ENCODE data around the gene MATK. TPM values are rescaled to one million over a fixed set of nuclear protein-coding genes. Genes with fewer than 3 reads are reported as not detected.

Gene MATK
- total RNA-seq, 1 donor from 2014 or later: not detected

DNA sequence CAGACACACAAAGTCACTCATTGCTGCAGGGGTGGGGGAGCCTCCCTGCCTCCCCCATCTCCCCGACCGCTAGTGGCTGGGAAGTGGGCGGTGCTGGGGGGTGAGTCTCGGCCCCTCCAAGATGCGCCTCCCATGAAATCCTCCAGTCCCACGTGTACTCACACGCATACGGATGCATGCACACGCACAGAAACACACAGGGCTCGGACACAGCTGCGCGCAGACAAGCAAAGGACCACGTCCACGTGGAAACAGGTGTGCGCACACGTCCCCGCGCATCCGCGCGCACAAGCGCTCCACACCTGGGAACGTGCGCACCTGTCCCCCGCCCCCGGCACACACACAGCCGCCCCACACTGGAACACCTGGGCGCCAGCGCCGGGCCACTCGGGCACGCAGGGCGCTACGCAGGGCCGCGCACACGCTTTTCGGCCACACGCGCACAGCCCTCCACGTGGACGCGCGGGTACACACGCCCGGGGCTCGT, 687 bp downstream of the MATK start:
- peaks cover 78% of the 10 kb centered on the region for H3K27me3 Mint-ChIP-seq (ENCODE audit: low read depth)
- H3K27ac Mint-ChIP-seq (ENCODE audit: unreplicated experiment): no peak overlapping the region
- TF ChIP-seq, protein P1, sequence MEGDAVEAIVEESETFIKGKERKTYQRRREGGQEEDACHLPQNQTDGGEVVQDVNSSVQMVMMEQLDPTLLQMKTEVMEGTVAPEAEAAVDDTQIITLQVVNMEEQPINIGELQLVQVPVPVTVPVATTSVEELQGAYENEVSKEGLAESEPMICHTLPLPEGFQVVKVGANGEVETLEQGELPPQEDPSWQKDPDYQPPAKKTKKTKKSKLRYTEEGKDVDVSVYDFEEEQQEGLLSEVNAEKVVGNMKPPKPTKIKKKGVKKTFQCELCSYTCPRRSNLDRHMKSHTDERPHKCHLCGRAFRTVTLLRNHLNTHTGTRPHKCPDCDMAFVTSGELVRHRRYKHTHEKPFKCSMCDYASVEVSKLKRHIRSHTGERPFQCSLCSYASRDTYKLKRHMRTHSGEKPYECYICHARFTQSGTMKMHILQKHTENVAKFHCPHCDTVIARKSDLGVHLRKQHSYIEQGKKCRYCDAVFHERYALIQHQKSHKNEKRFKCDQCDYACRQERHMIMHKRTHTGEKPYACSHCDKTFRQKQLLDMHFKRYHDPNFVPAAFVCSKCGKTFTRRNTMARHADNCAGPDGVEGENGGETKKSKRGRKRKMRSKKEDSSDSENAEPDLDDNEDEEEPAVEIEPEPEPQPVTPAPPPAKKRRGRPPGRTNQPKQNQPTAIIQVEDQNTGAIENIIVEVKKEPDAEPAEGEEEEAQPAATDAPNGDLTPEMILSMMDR (conservative IDR thresholded peaks at IDR 0.05): no peak
- no peak overlapping the region for H3K4me3 Mint-ChIP-seq
- peaks cover 8% of the 10 kb centered on the region for H3K9me3 Mint-ChIP-seq
- no peak for DNase-seq (ENCODE audit: low read depth, low spot score)
- H3K36me3 Mint-ChIP-seq (ENCODE audit: low read depth): no peaks in the 10 kb centered on the region
- H3K4me1 Mint-ChIP-seq: no peaks in the 10 kb centered on the region

DNA sequence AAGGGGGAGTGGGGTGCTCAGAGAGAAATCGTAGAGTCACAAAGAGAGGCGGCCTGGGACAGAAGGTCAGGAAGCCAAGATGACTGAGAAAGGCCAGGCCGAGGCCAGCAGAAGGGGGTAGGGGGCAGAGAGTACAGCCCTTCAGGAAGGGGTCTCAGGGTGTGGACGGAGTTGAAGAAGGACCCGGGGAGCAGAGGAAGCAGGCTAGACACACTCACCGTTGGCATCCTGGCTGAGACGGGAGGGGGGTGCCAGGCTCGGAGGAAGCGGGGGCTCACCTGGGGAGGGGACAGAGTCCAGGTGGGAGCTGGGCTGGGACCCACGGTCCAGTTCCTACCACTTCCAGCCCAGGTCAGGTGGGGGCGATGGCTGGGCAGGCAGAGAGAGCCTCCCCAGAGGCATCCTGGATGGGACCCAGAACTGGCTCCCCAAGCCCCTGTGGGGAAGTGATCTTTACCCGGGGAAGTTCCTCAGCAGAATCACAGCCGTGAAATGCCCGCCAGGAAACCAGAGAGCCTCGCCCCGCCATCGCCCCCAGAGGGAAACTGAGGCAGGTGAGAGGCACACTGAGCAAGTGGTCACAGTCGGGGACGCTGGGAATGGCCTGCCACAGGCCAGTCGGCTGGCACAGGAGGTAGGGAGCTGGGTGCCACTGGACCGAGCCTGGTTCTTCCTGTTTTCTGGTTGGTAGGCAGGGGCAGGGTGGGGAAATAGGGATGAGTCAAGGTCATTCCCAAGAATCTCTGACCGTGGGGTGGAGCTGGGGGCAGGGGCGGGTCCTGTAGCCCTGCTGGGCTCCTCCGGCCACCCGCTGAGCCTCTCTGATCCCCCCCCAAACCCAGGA, 1.4 kb downstream of the MATK start:
- Mint-ChIP-seq H3K9me3 (peaks cover 8% of the 10 kb centered on the region), H3K27ac (ENCODE audit: unreplicated experiment) (no peak overlapping the region), H3K4me3 (no peak overlapping the region), H3K4me1 (no peaks in the 10 kb centered on the region), H3K27me3 (ENCODE audit: low read depth) (peaks cover 71% of the 10 kb centered on the region), H3K36me3 (ENCODE audit: low read depth) (no peaks in the 10 kb centered on the region)
- DNase-seq (ENCODE audit: low read depth, low spot score): no peak
- TF ChIP-seq, protein P1 (conservative IDR thresholded peaks at IDR 0.05): no peak

DNA sequence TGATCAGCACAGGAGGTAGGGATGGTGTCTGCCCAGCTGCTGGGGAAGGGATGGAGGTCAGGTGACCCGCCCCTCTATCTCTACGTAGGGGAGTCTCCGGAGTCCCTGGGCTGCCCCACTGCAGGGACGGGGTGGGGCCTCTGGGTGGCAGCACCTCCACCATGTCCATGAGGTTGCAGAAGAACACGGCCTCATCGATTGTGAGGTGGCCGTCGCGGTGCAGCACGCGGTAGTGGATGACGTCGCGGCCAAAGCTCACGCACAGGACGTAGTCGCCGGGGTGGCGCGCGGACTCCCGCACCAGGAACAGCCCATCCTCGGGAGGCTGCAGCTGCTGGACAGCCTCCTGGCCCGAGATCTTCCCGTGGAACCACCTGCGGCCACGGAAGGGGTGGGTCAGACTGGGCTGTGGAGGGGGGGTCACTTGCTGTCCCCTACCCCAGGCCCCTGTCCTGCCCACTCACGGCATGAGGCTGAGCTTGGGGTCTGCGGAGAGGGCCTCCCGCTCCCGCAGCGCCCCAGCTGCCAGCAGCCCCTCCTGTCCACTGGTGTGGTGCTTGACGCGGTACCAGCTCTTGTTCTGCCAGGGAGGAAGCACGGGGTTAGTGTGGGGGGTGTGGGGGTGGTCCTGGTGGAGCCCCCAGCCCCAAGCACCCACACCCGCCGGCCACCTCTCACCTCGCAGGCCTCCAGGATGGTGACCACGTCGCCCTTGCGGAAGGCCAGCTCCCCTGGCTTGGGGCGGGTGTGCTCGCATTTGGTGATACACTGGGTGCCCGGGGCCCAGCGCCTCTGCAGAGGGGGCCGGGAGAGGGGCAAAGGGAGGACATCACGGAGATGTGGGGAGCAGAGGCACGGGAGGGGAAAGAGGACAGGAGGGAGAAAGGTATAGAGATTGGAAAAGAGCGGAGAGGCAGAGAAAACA, 2.3 kb downstream of the MATK start:
- Mint-ChIP-seq H3K4me1 (no peaks in the 10 kb centered on the region), H3K36me3 (ENCODE audit: low read depth) (no peaks in the 10 kb centered on the region), H3K27me3 (ENCODE audit: low read depth) (peaks cover 62% of the 10 kb centered on the region), H3K9me3 (peaks cover 8% of the 10 kb centered on the region), H3K4me3 (no peak overlapping the region), H3K27ac (ENCODE audit: unreplicated experiment) (no peak overlapping the region)
- TF ChIP-seq, protein P1 (conservative IDR thresholded peaks at IDR 0.05): peak; percentile 43
- DNase-seq (ENCODE audit: low read depth, low spot score): no peak

DNA sequence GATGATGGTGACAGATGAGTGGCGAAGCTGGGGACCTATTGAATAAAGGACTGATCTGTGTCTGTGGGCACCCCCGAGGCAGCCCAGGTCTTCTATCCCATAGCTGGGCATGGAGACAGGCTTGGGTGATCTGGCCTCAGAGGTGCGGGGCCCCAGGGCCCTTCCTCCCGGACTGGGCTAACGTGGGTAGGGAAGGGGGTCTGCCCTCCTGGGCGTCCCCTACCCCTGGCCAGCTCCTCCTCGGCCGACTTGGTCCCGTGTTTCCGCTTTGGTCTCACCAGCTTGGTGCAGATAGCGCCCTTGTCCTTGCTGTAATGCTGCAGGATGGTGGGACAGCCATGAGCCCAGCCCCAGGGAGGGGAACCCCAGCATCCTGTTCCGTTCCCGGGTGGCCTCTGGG, 3.3 kb downstream of the MATK start:
- no peaks in the 10 kb centered on the region for H3K36me3 Mint-ChIP-seq (ENCODE audit: low read depth)

DNA sequence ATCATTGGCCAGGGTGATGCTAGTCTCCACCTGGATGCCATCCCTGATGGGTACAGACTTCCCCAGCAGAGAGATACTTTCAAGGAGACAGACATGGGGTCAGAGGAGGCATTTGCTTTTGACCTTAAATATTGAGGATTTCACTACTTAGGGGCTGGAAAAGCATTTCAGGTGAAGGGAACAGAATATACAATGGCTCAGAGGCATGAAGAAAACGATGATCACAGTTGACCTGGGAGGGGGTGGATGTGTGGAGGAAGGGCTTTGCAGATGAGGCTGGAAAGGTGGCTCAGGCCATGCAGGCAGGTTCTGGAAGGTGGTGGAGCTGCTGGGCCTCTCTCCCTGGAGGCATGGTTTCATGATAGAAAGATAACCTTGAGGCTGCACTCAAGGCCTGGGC, 3.9 kb downstream of the MATK start:
- Mint-ChIP-seq H3K27ac (ENCODE audit: unreplicated experiment) (no peak overlapping the region), H3K4me1 (no peaks in the 10 kb centered on the region), H3K27me3 (ENCODE audit: low read depth) (peaks cover 51% of the 10 kb centered on the region), H3K4me3 (no peak overlapping the region), H3K9me3 (peaks cover 8% of the 10 kb centered on the region), H3K36me3 (ENCODE audit: low read depth) (no peaks in the 10 kb centered on the region)
- DNase-seq (ENCODE audit: low read depth, low spot score): no peak
- TF ChIP-seq, protein P1 (conservative IDR thresholded peaks at IDR 0.05): no peak

More for the DNA sequence above, 3.3 kb downstream of the MATK start:
- peaks cover 8% of the 10 kb centered on the region for H3K9me3 Mint-ChIP-seq
- DNase-seq (ENCODE audit: low read depth, low spot score): no peak
- TF ChIP-seq, protein P1 (conservative IDR thresholded peaks at IDR 0.05): no peak
- H3K27ac Mint-ChIP-seq (ENCODE audit: unreplicated experiment): no peak overlapping the region
- no peaks in the 10 kb centered on the region for H3K4me1 Mint-ChIP-seq
- H3K4me3 Mint-ChIP-seq: no peak overlapping the region
- H3K27me3 Mint-ChIP-seq (ENCODE audit: low read depth): peaks cover 55% of the 10 kb centered on the region
